PC-3 (cell line): ENCODE data around the gene ABHD2.

Experiments
- CTCF ChIP-seq: fragments of 300-600 bp; sonication (generic); conservative IDR thresholded peaks from 2 replicates; pipeline ENCODE4 v1.5.1; 2017; ENCODE audit warnings: antibody characterized with exemption, low read depth, mild to moderate bottlenecking, low read length
- EZH2 ChIP-seq: fragments of 300-600 bp; sonication (generic); IDR thresholded peaks from one replicate; pipeline ENCODE4 v1.6.1; 2017; ENCODE audit warnings: antibody characterized with exemption, mild to moderate bottlenecking, low read length; ENCODE audit not compliant: unreplicated experiment
- EZH2phosphoT487 ChIP-seq: fragments of 300-600 bp; sonication (generic); IDR thresholded peaks from 2 replicates; pipeline ENCODE4 v1.6.1; 2018; ENCODE audit warnings: mild to moderate bottlenecking, antibody characterized with exemption, low read length, borderline replicate concordance

GRCh38 chr15:89039142-89039541 lies 49.1 kb upstream of the ABHD2 start:
- TF ChIP-seq CTCF (no peak), EZH2 (no peak), EZH2phosphoT487 (no peak)
